HG03565 (cell line): ENCODE data around the gene PPIF.

Source experiments
- ATAC-seq: cut with Tn5 transposase; IDR thresholded peaks from one replicate; pipeline ENCODE4 v1.9.1; 2021; ENCODE audit warnings: mild to moderate bottlenecking, moderate library complexity; ENCODE audit not compliant: unreplicated experiment

The PPIF gene

GRCh38 chr10:79347226-79347893, at the start of gene PPIF:
TSS of gene PPIF (plus strand) at chr10:79347469. CDS start at chr10:79347549, 80 bp downstream.
- ATAC-seq, result peak; percentile 70

- ATAC-seq, result no peak
Observed at GRCh38 chr10:79298403-79299244, 48.6 kb upstream of the PPIF start.

- ATAC-seq, result no peak
Observed at GRCh38 chr10:79299397-79300241, 47.6 kb upstream of the PPIF start.

- ATAC-seq, result no peak
Observed at GRCh38 chr10:79300711-79301110, 46.6 kb upstream of the PPIF start.

- ATAC-seq, result no peak
Observed at GRCh38 chr10:79301754-79302530, 45.3 kb upstream of the PPIF start.

GRCh38 chr10:79303631-79304478, 43.4 kb upstream of the PPIF start:
- ATAC-seq, result no peak

- ATAC-seq, result no peak
Observed at GRCh38 chr10:79304479-79305087, 42.7 kb upstream of the PPIF start.

- ATAC-seq, result no peak
Observed at GRCh38 chr10:79305515-79305914, 41.8 kb upstream of the PPIF start.

- no peak for ATAC-seq
Observed at GRCh38 chr10:79305988-79306387, 41.3 kb upstream of the PPIF start.

- no peak for ATAC-seq
Observed at GRCh38 chr10:79306644-79307220, 40.5 kb upstream of the PPIF start.

- no peak for ATAC-seq
Observed at GRCh38 chr10:79308016-79308415, 39.3 kb upstream of the PPIF start.

- ATAC-seq, result no peak
Observed at GRCh38 chr10:79308969-79309665, 38.2 kb upstream of the PPIF start.

- no peak for ATAC-seq
Observed at GRCh38 chr10:79310200-79310865, 36.9 kb upstream of the PPIF start.

- no peak for ATAC-seq
Observed at GRCh38 chr10:79310911-79311573, 36.2 kb upstream of the PPIF start.

GRCh38 chr10:79311581-79312407, 35.5 kb upstream of the PPIF start:
- ATAC-seq, result no peak

- ATAC-seq, result no peak
Observed at GRCh38 chr10:79312601-79313187, 34.6 kb upstream of the PPIF start.
